HepG2 (cell line): ENCODE results near the gene CYP46A1. TPM values are rescaled to one million over a fixed set of nuclear protein-coding genes. Genes with fewer than 3 reads are reported as not detected.

Experiments
- AKAP8 ChIP-seq: sonication (generic); formaldehyde crosslinking; IDR thresholded peaks from 2 replicates; pipeline ENCODE4 v1.5.1; 2020; ENCODE audit warnings: mild to moderate bottlenecking, missing genetic modification reagents
- CBFB ChIP-seq: sonication (generic); formaldehyde crosslinking; IDR thresholded peaks from 2 replicates; pipeline ENCODE4 v1.4.0; 2020; ENCODE audit warnings: missing genetic modification reagents
- FOXA1 ChIP-seq, 2 experiments: fragments of 450-650 bp in 1 of 2; sonication (generic) in 1 of 2; formaldehyde crosslinking in 1 of 2; IDR thresholded peaks; 2 replicates each; pipeline versions ENCODE4 v1.4.0 to v1.6.1; 2016 to 2020; ENCODE audit warnings: missing genetic modification reagents in 1 of 2
- HHEX ChIP-seq: IDR thresholded peaks from 2 replicates; pipeline ENCODE4 v1.6.1; 2016; ENCODE audit warnings: control low read depth
- IKZF1 ChIP-seq: fragments of 450-650 bp; IDR thresholded peaks from 2 replicates; pipeline ENCODE4 v1.7.1; 2016
- KAT8 ChIP-seq: IDR thresholded peaks from 2 replicates; pipeline ENCODE4 v1.6.1; 2016; ENCODE audit warnings: missing genetic modification reagents, missing compliant biosample characterization
- KLF13 ChIP-seq: sonication (generic); formaldehyde crosslinking; IDR thresholded peaks from 2 replicates; pipeline ENCODE4 v1.4.0; 2020; ENCODE audit warnings: mild to moderate bottlenecking, missing genetic modification reagents
- NR0B2 ChIP-seq: sonication (generic); formaldehyde crosslinking; IDR thresholded peaks from 2 replicates; pipeline ENCODE4 v1.4.0; 2020; ENCODE audit warnings: mild to moderate bottlenecking, missing genetic modification reagents
- PAF1 ChIP-seq: IDR thresholded peaks from 2 replicates; pipeline ENCODE4 v1.6.1; 2016; ENCODE audit warnings: missing genetic modification reagents, missing compliant biosample characterization
- PHB2 ChIP-seq: fragments of 450-650 bp; IDR thresholded peaks from 2 replicates; pipeline ENCODE4 v1.6.1; 2018; ENCODE audit not compliant: partially characterized antibody
- POLR2G ChIP-seq: fragments of 200-400 bp; formaldehyde crosslinking; IDR thresholded peaks from 2 replicates; pipeline ENCODE4 v1.6.1; 2018; ENCODE audit warnings: mild to moderate bottlenecking, low read depth, low read length, moderate library complexity
- PRPF4 ChIP-seq: fragments of 200-400 bp; formaldehyde crosslinking; IDR thresholded peaks from 2 replicates; pipeline ENCODE4 v1.6.1; 2016; ENCODE audit warnings: low read length, low read depth; ENCODE audit not compliant: poor library complexity, severe bottlenecking
- PTBP1 ChIP-seq: fragments of 200-400 bp; formaldehyde crosslinking; IDR thresholded peaks from 2 replicates; pipeline ENCODE4 v1.6.1; 2018; ENCODE audit warnings: low read length, low read depth; ENCODE audit not compliant: poor library complexity, severe bottlenecking
- RELA ChIP-seq: sonication (generic); formaldehyde crosslinking; IDR thresholded peaks from 2 replicates; pipeline ENCODE4 v1.4.0; 2020; ENCODE audit warnings: missing genetic modification reagents
- REPIN1 ChIP-seq: sonication (generic); formaldehyde crosslinking; IDR thresholded peaks from 2 replicates; pipeline ENCODE4 v1.8.0; 2022; ENCODE audit warnings: missing genetic modification reagents, low read depth, mild to moderate bottlenecking, borderline replicate concordance
- SOX6 ChIP-seq, 2 experiments: fragments of 450-650 bp in 1 of 2; sonication (generic) in 1 of 2; formaldehyde crosslinking in 1 of 2; IDR thresholded peaks; 2 replicates each; pipeline versions ENCODE4 v1.4.0 to v1.6.1; 2017 to 2020; ENCODE audit warnings: antibody characterized with exemption in 1 of 2, mild to moderate bottlenecking in 1 of 2, missing genetic modification reagents in 1 of 2
- ZBTB8A ChIP-seq: sonication (generic); formaldehyde crosslinking; IDR thresholded peaks from 2 replicates; pipeline ENCODE4 v1.4.0; 2020; ENCODE audit warnings: mild to moderate bottlenecking, low read depth, missing genetic modification reagents, borderline replicate concordance
- ZFP37 ChIP-seq: sonication (generic); formaldehyde crosslinking; IDR thresholded peaks from 2 replicates; pipeline ENCODE4 v1.4.0; 2020; ENCODE audit warnings: missing genetic modification reagents, borderline replicate concordance
- ZFP90 ChIP-seq: sonication (generic); formaldehyde crosslinking; IDR thresholded peaks from 2 replicates; pipeline ENCODE4 v1.8.0; 2022; ENCODE audit warnings: missing genetic modification reagents, mild to moderate bottlenecking, inconsistent platforms, borderline replicate concordance
- ZFYVE20 ChIP-seq: sonication (generic); formaldehyde crosslinking; IDR thresholded peaks from 2 replicates; pipeline ENCODE4 v1.8.0; 2023; ENCODE audit warnings: low read depth, mild to moderate bottlenecking, moderate library complexity, missing genetic modification reagents, borderline replicate concordance
- ZNF260 ChIP-seq: sonication (generic); formaldehyde crosslinking; IDR thresholded peaks from 2 replicates; pipeline ENCODE4 v1.4.0; 2020; ENCODE audit warnings: missing genetic modification reagents, low read depth, mild to moderate bottlenecking, borderline replicate concordance
- ZNF264 ChIP-seq: sonication (generic); formaldehyde crosslinking; IDR thresholded peaks from 2 replicates; pipeline ENCODE4 v1.4.0; 2020; ENCODE audit warnings: missing genetic modification reagents
- ZNF354B ChIP-seq: sonication (generic); formaldehyde crosslinking; IDR thresholded peaks from 2 replicates; pipeline ENCODE4 v1.8.0; 2022; ENCODE audit warnings: mild to moderate bottlenecking, missing genetic modification reagents
- ZNF431 ChIP-seq: sonication (generic); formaldehyde crosslinking; IDR thresholded peaks from 2 replicates; pipeline ENCODE4 v1.9.0; 2022; ENCODE audit warnings: missing genetic modification reagents, low read depth, mild to moderate bottlenecking, borderline replicate concordance
- ZNF496 ChIP-seq: sonication (generic); formaldehyde crosslinking; IDR thresholded peaks from 2 replicates; pipeline ENCODE4 v1.8.1; 2023; ENCODE audit warnings: mild to moderate bottlenecking, moderate library complexity, missing genetic modification reagents; ENCODE audit not compliant: insufficient replicate concordance
- ZNF572 ChIP-seq: sonication (generic); formaldehyde crosslinking; IDR thresholded peaks from 2 replicates; pipeline ENCODE4 v1.5.1; 2020; ENCODE audit warnings: mild to moderate bottlenecking, missing genetic modification reagents
- ZNF660 ChIP-seq: sonication (generic); formaldehyde crosslinking; IDR thresholded peaks from 2 replicates; pipeline ENCODE4 v1.5.1; 2020; ENCODE audit warnings: mild to moderate bottlenecking, low read depth, missing genetic modification reagents, borderline replicate concordance
- polyA plus RNA-seq, 8 experiments: library from polyadenylated mRNA; depleted of rRNA in 3 of 8; stranded (reverse) in 7 of 8; unstranded in 1 of 8; fragments of >200 nt; fragmentation: Illumina TruSeq in 4 of 8; extraction: Trizol in 4 of 8; gene quantifications; 2 replicates each; pipeline versions ENCODE4 v1.2.1 to v1.2.3, GENCODE V29; 2011 to 2016; ENCODE audit warnings: low read depth in 4 of 8, missing spikeins in 1 of 8, mixed read lengths in 1 of 8; ENCODE audit not compliant: insufficient read depth in 1 of 8
- total RNA-seq, 5 experiments: library from RNA; depleted of rRNA; stranded (reverse); fragments of >200 nt; fragmentation: Illumina TruSeq; extraction: Trizol; gene quantifications; 2 replicates each; pipeline ENCODE4 v1.2.3, GENCODE V29; 2016; ENCODE audit warnings: low read depth in 1 of 5
- TF ChIP-seq, protein P1 (sequence below): sonication (generic); formaldehyde crosslinking; IDR thresholded peaks from 2 replicates; pipeline ENCODE4 v1.5.1; 2020; ENCODE audit warnings: mild to moderate bottlenecking, missing genetic modification reagents, borderline replicate concordance

The CYP46A1 gene
- total and polyA plus RNA-seq, 2 of the 13 experiments (the other 11 are each of a cell fraction or from before 2014, with no cell fraction given) = not detected

- TF ChIP-seq ZFP90 (CRISPR knock-in tag) = no peak; the same call in 1 of the 2 replicates
- TF ChIP-seq ZNF572 (CRISPR knock-in tag) = no peak
- no peak for TF ChIP-seq ZNF660 (CRISPR knock-in tag)
- no peak for TF ChIP-seq PAF1 (CRISPR knock-in tag)
- no peak for TF ChIP-seq ZNF260 (CRISPR knock-in tag)
- 0 out of 2 replicates have a peak, but pooled peaks have one; percentile 40 for TF ChIP-seq AKAP8
- no peak for TF ChIP-seq ZNF354B (CRISPR knock-in tag)
- TF ChIP-seq ZNF264 (CRISPR knock-in tag) = no peak
- TF ChIP-seq IKZF1 = no peak
- no peak for TF ChIP-seq PHB2
- no peak for TF ChIP-seq ZFP37
- TF ChIP-seq HHEX = no peak
- no peak for TF ChIP-seq NR0B2 (CRISPR knock-in tag)
- no peak for TF ChIP-seq POLR2G
- no peak for TF ChIP-seq ZFYVE20
- TF ChIP-seq ZBTB8A (CRISPR knock-in tag) = no peak
- TF ChIP-seq SOX6 (IDR thresholded peaks at IDR 0.05) = no peak
- TF ChIP-seq SOX6 (CRISPR knock-in tag; IDR thresholded peaks at IDR 0.05) = peak; percentile 72
- TF ChIP-seq RELA (CRISPR knock-in tag) = no peak
- TF ChIP-seq ZNF496 (CRISPR knock-in tag) = no peak
- TF ChIP-seq, protein P1, sequence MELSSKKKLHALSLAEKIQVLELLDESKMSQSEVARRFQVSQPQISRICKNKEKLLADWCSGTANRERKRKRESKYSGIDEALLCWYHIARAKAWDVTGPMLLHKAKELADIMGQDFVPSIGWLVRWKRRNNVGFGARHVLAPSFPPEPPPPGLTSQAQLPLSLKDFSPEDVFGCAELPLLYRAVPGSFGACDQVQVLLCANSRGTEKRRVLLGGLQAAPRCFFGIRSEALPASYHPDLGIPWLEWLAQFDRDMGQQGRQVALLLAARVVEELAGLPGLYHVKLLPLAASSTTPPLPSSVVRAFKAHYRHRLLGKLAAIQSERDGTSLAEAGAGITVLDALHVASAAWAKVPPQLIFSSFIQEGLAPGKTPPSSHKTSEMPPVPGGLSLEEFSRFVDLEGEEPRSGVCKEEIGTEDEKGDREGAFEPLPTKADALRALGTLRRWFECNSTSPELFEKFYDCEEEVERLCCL (CRISPR knock-in tag) = no peak
- peak; percentile 46; the same call in 1 of the 2 replicates for TF ChIP-seq KAT8
- TF ChIP-seq KLF13 (CRISPR knock-in tag) = no peak
- no peak for TF ChIP-seq PRPF4
- TF ChIP-seq ZNF431 (CRISPR knock-in tag) = no peak; the same call in 1 of the 2 replicates
- no peak for TF ChIP-seq PTBP1
- TF ChIP-seq CBFB (CRISPR knock-in tag) = no peak
- TF ChIP-seq REPIN1 = peak; percentile 32; the same call in 1 of the 2 replicates
- TF ChIP-seq FOXA1 (IDR thresholded peaks at IDR 0.05) = no peak
- peak; percentile 83 for TF ChIP-seq FOXA1 (CRISPR knock-in tag; IDR thresholded peaks at IDR 0.05)
Measured at GRCh38 chr14:99729991-99730875, 46.1 kb downstream of the CYP46A1 start (continued).
